ENCODE results near the gene POLR3H.

POLR3H gene

GRCh38 chr22:41534219-41534618 is 10.1 kb downstream of the POLR3H start:
- DNase-seq: no peak

GRCh38 chr22:41532908-41533825 is 11.1 kb downstream of the POLR3H start:
- DNase-seq: no peak

GRCh38 chr22:41531715-41532477 is 12.4 kb downstream of the POLR3H start:
- DNase-seq: no peak

- DNase-seq: no peak
These were observed 13.2 kb downstream of the POLR3H start for GRCh38 chr22:41530890-41531714.

GRCh38 chr22:41528938-41529561 is 15.2 kb downstream of the POLR3H start:
- DNase-seq: no peak

- no peak for DNase-seq
These were observed 16.0 kb downstream of the POLR3H start for GRCh38 chr22:41528132-41528766.

- DNase-seq: no peak
These were observed 17.2 kb downstream of the POLR3H start for GRCh38 chr22:41526830-41527799.

GRCh38 chr22:41526226-41526829 is 17.9 kb downstream of the POLR3H start:
- no peak for DNase-seq

- DNase-seq: no peak
These were observed 18.6 kb downstream of the POLR3H start for GRCh38 chr22:41525450-41526225.

- no peak for DNase-seq
These were observed 19.3 kb downstream of the POLR3H start for GRCh38 chr22:41524809-41525449.

- DNase-seq: no peak
These were observed 20.0 kb downstream of the POLR3H start for GRCh38 chr22:41524251-41524661.

- DNase-seq: no peak
These were observed 20.6 kb downstream of the POLR3H start for GRCh38 chr22:41523464-41524221.

GRCh38 chr22:41522813-41523212 is 21.5 kb downstream of the POLR3H start:
- no peak for DNase-seq

GRCh38 chr22:41521126-41521525 is 23.1 kb downstream of the POLR3H start:
- no peak for DNase-seq

GRCh38 chr22:41518048-41518347 is 26.3 kb downstream of the POLR3H start:
- DNase-seq: no peak

- no peak for DNase-seq
These were observed 26.9 kb downstream of the POLR3H start for GRCh38 chr22:41517172-41518047.

- no peak for DNase-seq
These were observed 27.8 kb downstream of the POLR3H start for GRCh38 chr22:41516462-41516861.
